ENCODE data around the gene PDE9A. TPM values are rescaled to one million over a fixed set of nuclear protein-coding genes. Genes with fewer than 3 reads are reported as not detected.

Gene PDE9A
- total and polyA plus RNA-seq, 2 donors (not counting 3 experiments of a cell fraction or from before 2014, with no cell fraction given): 0.28 to 2.2 TPM

- H3K4me3 ChIP-seq (replicated peaks in 1 of 3; ENCODE audit: insufficient read depth in 1 of 3, low read depth in 1 of 3, low read length in 3 of 3): no peak overlapping the region
- no peak overlapping the region for H3K4me2 ChIP-seq (ENCODE audit: insufficient read depth, low read length)
- H3K36me3 ChIP-seq (ENCODE audit: control insufficient read depth in 2 of 2, extremely low read depth in 1 of 2, insufficient read depth in 2 of 2, low read length in 2 of 2): no peaks in the 10 kb centered on the region
- H3K9me3 ChIP-seq (replicated peaks; ENCODE audit: control insufficient read depth, insufficient read depth, low read length): no peaks in the 10 kb centered on the region
- CTCF ChIA-PET: no interaction called here
- H2AFZ ChIP-seq (ENCODE audit: low read depth, low read length): no peak overlapping the region
- H3K79me2 ChIP-seq (ENCODE audit: control insufficient read depth, insufficient read depth, low read length): no peaks in the 10 kb centered on the region
- POLR2A ChIA-PET: no interaction called here
- no peaks in the 10 kb centered on the region for H3K4me1 ChIP-seq (ENCODE audit: control insufficient read depth, extremely low read depth, insufficient read depth, low read length)
- intact Hi-C loops (cut with micrococcal nuclease): no loop called here
- FAIRE-seq: no peak
- H4K20me1 ChIP-seq (replicated peaks; ENCODE audit: control insufficient read depth, extremely low read depth, insufficient read depth, low read length): no peaks in the 10 kb centered on the region
- H3K27ac ChIP-seq (ENCODE audit: insufficient read depth, low read depth, low read length): no peak overlapping the region
- no peak for DNase-seq (ENCODE audit: low read depth, low spot score)
- H3K27me3 ChIP-seq (ENCODE audit: control insufficient read depth in 2 of 2, insufficient read depth in 2 of 2, low read length in 2 of 2): no peaks in the 10 kb centered on the region
- dilution Hi-C loops (cut with MboI; ENCODE audit: extremely low pct_ligation_motif_present, low sequenced_read_pairs): no loop called here
- no peaks in the 10 kb centered on the region for H3K9me1 ChIP-seq (replicated peaks; ENCODE audit: control insufficient read depth, extremely low read depth, insufficient read depth, low read length)
- TF ChIP-seq MYC (IDR thresholded peaks at IDR 0.05; ENCODE audit: low read depth, low read length) (no peak), FOS (IDR thresholded peaks at IDR 0.05; ENCODE audit: borderline replicate concordance, insufficient read depth, low read length) (no peak), JUN (IDR thresholded peaks at IDR 0.05; ENCODE audit: borderline replicate concordance, insufficient read depth, insufficient read length, low read depth) (no peak), MAX (IDR thresholded peaks at IDR 0.05; ENCODE audit: insufficient read depth, insufficient read length) (no peak), EZH2 (IDR thresholded peaks at IDR 0.05; ENCODE audit: borderline replicate concordance, low read depth, low read length, severe bottlenecking) (no peak), CTCF (IDR thresholded peaks at IDR 0.05; ENCODE audit: extremely low read depth in 1 of 2, insufficient read depth in 1 of 2, low read depth in 1 of 2, low read length in 2 of 2) (no peak), POLR2A (IDR thresholded peaks at IDR 0.05; ENCODE audit: low read depth, low read length) (no peak), GATA2 (IDR thresholded peaks at IDR 0.05; ENCODE audit: insufficient read depth, insufficient read length, low read depth, low read length) (no peak), POLR2AphosphoS5 (IDR thresholded peaks at IDR 0.05; ENCODE audit: insufficient read depth, low read depth, low read length) (no peak)
- H3K9ac ChIP-seq (replicated peaks; ENCODE audit: extremely low read depth, insufficient read depth, low read length): no peak overlapping the region
- no TSS peak for BruUV-seq (replicated peaks)
Measured at GRCh38 chr21:42632336-42632751, 21.1 kb upstream of the PDE9A start.
